ENCODE data around the gene STX5.

The STX5 gene

GRCh38 chr11:62801071-62801470 lies 30.8 kb downstream of the STX5 start:
- no peaks in the 10 kb centered on the region for H3K36me3 ChIP-seq (ENCODE audit: insufficient read depth)
- peaks cover 6% of the 10 kb centered on the region for H4K20me1 ChIP-seq (ENCODE audit: insufficient read depth)
- H3K4me3 ChIP-seq (IDR thresholded peaks at IDR 0.05; ENCODE audit: insufficient read depth, low read depth, low read length) = no peak overlapping the region
- no peak overlapping the region for H2AFZ ChIP-seq (ENCODE audit: low read depth)
- H3K27ac ChIP-seq = no peak overlapping the region
- H3K4me1 ChIP-seq (ENCODE audit: low read depth, poor library complexity, severe bottlenecking) = peaks cover 13% of the 10 kb centered on the region
- TF ChIP-seq CTCF (conservative IDR thresholded peaks at IDR 0.05; ENCODE audit: low read depth, low read length) = no peak
- H3K27me3 ChIP-seq (ENCODE audit: insufficient read depth, low read depth) = no peaks in the 10 kb centered on the region
- no peak overlapping the region for H3K4me2 ChIP-seq
- no peak overlapping the region for H3K9ac ChIP-seq
- H3K79me2 ChIP-seq (ENCODE audit: insufficient read depth, low read depth) = peaks cover 20% of the 10 kb centered on the region

GRCh38 chr11:62799486-62799885 lies 32.4 kb downstream of the STX5 start:
- Histone ChIP-seq H4K20me1 (ENCODE audit: insufficient read depth) (peaks cover 6% of the 10 kb centered on the region), H3K4me3 (IDR thresholded peaks at IDR 0.05; ENCODE audit: insufficient read depth, low read depth, low read length) (no peak overlapping the region), H3K27me3 (ENCODE audit: insufficient read depth, low read depth) (no peaks in the 10 kb centered on the region), H2AFZ (ENCODE audit: low read depth) (no peak overlapping the region), H3K79me2 (ENCODE audit: insufficient read depth, low read depth) (peaks cover 13% of the 10 kb centered on the region), H3K9ac (no peak overlapping the region), H3K4me1 (ENCODE audit: low read depth, poor library complexity, severe bottlenecking) (peaks cover 13% of the 10 kb centered on the region), H3K4me2 (no peak overlapping the region), H3K27ac (no peak overlapping the region), H3K36me3 (ENCODE audit: insufficient read depth) (no peaks in the 10 kb centered on the region; the same call in 1 of the 2 replicates)
- TF ChIP-seq CTCF (conservative IDR thresholded peaks at IDR 0.05; ENCODE audit: low read depth, low read length) = no peak

GRCh38 chr11:62796281-62796680 lies 35.6 kb downstream of the STX5 start:
- Histone ChIP-seq H3K4me3 (IDR thresholded peaks at IDR 0.05; ENCODE audit: insufficient read depth, low read depth, low read length) (no peak overlapping the region), H4K20me1 (ENCODE audit: insufficient read depth) (no peaks in the 10 kb centered on the region), H3K9ac (no peak overlapping the region), H3K27me3 (ENCODE audit: insufficient read depth, low read depth) (no peaks in the 10 kb centered on the region), H3K4me2 (no peak overlapping the region), H3K79me2 (ENCODE audit: insufficient read depth, low read depth) (peaks cover 3% of the 10 kb centered on the region; the same call in 1 of the 2 replicates), H3K4me1 (ENCODE audit: low read depth, poor library complexity, severe bottlenecking) (peaks cover 4% of the 10 kb centered on the region), H3K36me3 (ENCODE audit: insufficient read depth) (no peaks in the 10 kb centered on the region; the same call in 1 of the 2 replicates), H2AFZ (ENCODE audit: low read depth) (no peak overlapping the region), H3K27ac (no peak overlapping the region)
- no peak for TF ChIP-seq CTCF (conservative IDR thresholded peaks at IDR 0.05; ENCODE audit: low read depth, low read length)

GRCh38 chr11:62794201-62794775 lies 37.6 kb downstream of the STX5 start:
- Histone ChIP-seq H3K36me3 (ENCODE audit: insufficient read depth) (no peaks in the 10 kb centered on the region; the same call in 1 of the 2 replicates), H3K27ac (no peak overlapping the region), H3K4me1 (ENCODE audit: low read depth, poor library complexity, severe bottlenecking) (peaks cover 15% of the 10 kb centered on the region), H3K9ac (no peak overlapping the region), H2AFZ (ENCODE audit: low read depth) (no peak overlapping the region), H3K4me2 (no peak overlapping the region), H4K20me1 (ENCODE audit: insufficient read depth) (no peaks in the 10 kb centered on the region), H3K79me2 (ENCODE audit: insufficient read depth, low read depth) (peaks cover 23% of the 10 kb centered on the region; the same call in 1 of the 2 replicates), H3K27me3 (ENCODE audit: insufficient read depth, low read depth) (no peaks in the 10 kb centered on the region), H3K4me3 (IDR thresholded peaks at IDR 0.05; ENCODE audit: insufficient read depth, low read depth, low read length) (no peak overlapping the region)
- TF ChIP-seq CTCF (conservative IDR thresholded peaks at IDR 0.05; ENCODE audit: low read depth, low read length) = no peak
